Hematopoietic multipotent progenitor cell treated with erythropoietin and hydrocortisone succinate and interleukin-3 and kit ligand, for 8 days (in vitro differentiated cells): ENCODE measurements around the gene ACOT2.
"Not testable (repeated sequence)": the region's sequence is repeated elsewhere in the genome, so short reads cannot be mapped to it uniquely, and the experiment has no call there.

Source experiments
- DNase-seq: peaks from one replicate; pipeline ENCODE4 v3.0.0-alpha.2; 2015

The ACOT2 gene

DNA sequence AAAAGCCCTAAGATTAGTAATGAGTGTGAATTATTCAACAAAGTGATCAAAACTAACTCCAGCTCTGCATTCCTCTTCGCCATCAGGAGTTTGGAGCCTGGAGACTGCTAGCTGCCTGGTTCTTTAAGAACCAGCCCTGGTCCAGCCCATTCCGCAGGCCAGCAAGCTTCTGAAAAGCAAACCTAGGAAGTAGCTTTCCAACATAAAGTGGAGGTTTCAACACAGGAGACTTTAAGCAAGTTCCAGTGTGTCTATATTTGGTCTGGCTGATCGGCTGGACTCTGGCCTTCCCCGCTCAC lies 178 bp upstream of the ACOT2 start:
- not testable (repeated sequence) for DNase-seq

DNA sequence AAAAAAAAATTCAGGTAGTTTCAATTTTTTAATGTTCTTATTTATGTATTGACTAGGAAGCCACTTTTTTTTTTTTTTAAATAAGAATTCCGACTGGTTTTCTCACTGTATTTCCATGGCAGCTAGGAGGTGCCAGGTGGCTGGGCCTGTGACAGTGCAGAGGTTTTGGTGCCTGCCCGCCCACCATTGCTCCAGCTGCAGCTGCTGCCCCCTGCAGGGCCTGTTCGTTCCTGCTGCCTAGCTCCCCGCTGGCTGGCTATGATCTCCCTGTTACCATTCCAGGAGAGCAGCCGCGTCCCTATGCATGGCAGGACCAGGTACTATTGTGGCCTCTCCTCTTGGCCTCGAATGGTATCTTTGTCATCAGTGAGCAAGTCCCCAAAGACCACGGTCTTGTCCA lies 1.9 kb downstream of the ACOT2 start:
- DNase-seq: peak; percentile 54

DNA sequence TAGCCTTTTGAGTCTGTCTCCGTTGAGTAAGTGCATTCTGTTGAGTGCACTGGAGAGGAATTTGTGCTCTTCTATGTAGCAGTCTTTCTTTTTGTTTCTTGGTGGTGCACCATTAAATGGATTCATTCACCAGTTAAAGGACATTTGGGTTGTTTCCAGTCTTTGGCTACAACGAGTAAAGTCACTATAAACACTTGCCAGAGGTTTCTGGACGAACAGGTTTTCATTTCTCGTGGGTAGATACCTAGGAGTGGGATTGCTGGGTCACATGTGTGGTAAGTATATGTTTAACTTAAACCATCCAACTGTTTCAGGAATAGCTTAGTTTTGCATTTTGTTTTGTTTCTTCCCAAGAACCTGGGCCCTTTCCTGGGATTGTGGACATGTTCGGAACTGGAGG lies 4.0 kb downstream of the ACOT2 start:
- DNase-seq: not testable (repeated sequence)

DNA sequence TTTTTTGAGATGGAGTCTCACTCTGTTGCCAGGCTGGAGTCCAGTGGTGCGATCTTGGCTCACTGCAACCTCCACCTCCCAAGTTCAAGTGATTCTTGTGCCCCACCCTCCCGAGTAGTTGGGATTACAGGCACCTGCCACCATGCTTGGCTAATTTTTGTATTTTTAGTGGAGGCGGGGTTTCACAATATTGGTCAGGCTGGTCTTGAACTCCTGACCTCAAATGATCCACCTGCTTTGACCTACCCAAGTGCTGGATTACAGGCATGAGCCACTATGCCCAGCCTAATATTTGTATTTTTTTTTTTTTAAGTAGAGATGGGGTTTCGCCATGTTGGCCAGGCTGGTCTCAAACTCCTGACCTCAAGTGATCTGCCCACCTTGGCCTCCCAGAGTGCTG lies 4.7 kb downstream of the ACOT2 start:
- not testable (repeated sequence) for DNase-seq

DNA sequence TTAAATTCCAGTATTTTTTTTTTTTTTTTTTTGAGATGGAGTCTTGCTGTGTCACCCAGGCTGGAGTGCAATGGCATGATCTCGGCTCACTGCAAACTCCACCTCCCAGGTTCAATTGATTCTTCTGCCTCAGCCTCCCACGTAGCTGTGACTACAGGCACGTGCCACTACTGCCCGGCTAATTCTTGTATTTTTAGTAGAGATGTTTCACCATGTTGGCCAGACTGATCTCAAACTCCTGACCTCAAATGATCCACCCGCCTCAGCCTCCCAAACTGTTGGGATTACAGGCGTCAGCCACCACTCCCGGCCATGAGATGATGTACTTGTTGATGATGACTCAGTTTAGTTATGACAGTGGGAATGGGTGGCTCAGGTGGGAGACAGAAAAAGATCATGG lies 5.2 kb downstream of the ACOT2 start:
- not testable (repeated sequence) for DNase-seq

DNA sequence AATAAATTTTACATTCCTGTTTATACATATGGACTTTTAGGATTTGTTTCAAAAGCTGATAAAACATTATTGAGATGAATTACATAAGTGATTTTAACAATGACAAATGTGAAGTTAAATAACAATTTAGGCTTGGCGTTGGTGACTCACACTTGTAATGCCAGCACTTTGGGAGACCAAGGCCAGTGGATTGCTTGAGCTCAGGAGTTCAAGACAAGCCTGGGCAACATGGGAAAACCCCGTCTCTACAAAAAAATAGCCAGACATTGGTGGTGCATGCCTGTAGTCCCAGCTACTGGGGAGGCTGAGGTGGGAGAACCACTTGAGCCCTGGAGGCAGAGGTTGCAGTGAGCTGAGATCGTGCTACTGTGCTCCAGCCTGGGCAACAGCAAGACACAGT lies 7.4 kb downstream of the ACOT2 start:
- no peak for DNase-seq

DNA sequence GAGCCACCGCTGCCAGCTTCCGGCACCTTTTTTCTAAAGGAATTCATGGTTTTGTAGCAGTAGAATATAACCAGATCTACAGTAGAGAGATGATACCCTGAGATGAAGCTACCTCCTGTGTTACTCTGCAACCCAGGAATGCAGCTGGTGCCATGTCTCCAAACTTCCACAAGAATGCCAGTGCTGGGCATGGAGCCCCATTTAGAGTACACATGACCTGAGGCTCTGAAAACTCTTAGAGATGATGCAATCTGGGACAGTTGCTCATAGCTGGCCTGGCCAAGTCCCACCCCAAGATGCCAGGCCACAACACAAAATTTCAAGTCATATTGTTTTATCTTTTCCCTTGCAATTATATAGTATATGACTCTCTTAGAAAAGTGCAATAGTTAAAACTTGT lies 8.2 kb downstream of the ACOT2 start:
- not testable (repeated sequence) for DNase-seq

DNA sequence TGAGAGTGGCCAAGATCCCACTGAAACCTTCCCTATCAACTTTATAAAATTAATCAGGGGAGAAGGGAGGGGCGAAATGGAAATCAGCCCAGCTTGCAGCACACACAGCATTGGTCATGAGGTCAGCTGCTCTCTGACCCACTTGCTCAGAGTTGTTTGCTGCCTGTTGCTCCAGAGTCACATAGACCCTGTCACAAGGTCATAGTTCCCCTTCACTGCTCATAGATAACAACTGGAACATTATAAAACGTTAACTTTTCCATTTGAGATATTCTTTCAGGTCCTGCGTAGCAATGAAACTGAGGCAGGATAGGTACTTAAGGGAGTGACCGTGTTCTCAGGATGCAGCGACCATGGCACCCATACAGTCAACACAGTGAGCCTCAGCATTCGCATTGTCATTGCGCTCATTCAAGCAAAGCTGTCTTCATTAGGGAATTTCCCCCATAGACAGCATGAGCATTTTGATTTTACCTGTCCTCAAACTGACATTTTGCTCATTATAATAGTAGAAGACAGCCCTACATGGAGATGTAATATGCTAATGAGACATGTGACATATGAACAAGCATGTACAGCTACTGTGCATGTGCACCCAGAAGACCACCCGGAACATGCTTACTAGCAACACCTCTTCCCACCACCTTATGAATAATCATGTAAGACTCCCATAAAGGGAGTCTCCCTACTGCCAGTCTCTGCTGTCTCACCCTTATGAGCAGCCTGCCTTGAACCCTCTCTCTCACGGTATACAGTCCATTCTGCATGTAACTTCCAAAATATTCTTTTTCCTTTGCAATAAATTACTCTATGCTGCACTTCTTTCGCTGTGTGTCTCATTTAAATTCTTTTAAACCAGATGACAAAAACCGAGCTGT lies 13.3 kb downstream of the ACOT2 start:
- DNase-seq: not testable (repeated sequence)

DNA sequence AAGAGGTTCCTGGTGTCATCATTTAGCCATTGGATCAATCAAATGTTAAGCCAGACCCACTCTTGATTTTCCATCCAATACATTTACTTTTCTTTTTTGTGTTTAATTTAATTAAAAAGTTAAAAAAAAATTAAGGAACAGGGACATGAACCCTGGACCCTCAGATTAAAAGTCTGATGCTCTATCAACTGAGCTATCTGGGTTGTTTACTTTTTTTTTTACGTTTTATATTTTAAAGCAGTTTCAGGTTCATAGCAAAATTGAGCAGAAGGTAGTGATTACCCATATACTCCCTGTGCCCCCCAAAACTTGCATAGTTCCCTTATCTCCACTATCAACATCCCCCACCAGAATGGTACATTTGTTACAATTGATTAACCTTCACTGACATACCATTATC lies 19.7 kb downstream of the ACOT2 start:
- no peak for DNase-seq

DNA sequence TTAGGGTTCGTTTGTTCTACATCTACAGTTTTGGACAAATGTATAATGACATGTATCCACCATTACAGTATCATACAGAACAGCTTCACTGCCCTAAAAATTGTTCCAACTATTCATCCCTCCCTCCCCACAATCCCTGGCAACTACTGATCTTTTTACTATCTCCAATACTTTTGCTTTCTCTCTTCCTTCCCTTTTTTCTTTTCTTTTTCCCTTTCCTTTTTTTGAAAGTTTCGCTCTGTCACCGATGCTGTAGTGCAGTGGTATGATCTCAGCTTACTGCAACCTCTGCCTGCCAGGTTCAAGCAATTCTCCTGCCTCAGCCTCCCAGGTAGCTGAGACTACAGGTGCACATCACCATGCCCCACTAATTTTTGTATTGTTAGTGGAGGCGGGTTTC lies 20.1 kb downstream of the ACOT2 start:
- no peak for DNase-seq

DNA sequence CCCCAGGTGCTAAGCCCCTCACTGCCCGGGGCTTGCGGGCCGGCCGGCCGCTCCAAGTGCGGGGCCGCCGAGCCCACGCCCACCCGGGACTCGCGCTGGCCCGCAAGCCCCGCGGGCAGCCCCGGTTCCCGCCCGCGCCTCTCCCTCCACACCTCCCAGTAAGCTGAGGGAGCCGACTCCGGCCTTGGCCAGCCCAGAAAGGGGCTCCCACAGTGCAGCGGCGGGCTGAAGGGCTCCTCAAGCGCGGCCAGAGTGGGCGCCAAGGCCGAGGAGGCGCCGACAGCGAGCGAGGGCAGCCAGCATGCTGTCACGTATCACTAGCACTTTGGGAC lies 21.6 kb downstream of the ACOT2 start:
- DNase-seq: not testable (repeated sequence)

DNA sequence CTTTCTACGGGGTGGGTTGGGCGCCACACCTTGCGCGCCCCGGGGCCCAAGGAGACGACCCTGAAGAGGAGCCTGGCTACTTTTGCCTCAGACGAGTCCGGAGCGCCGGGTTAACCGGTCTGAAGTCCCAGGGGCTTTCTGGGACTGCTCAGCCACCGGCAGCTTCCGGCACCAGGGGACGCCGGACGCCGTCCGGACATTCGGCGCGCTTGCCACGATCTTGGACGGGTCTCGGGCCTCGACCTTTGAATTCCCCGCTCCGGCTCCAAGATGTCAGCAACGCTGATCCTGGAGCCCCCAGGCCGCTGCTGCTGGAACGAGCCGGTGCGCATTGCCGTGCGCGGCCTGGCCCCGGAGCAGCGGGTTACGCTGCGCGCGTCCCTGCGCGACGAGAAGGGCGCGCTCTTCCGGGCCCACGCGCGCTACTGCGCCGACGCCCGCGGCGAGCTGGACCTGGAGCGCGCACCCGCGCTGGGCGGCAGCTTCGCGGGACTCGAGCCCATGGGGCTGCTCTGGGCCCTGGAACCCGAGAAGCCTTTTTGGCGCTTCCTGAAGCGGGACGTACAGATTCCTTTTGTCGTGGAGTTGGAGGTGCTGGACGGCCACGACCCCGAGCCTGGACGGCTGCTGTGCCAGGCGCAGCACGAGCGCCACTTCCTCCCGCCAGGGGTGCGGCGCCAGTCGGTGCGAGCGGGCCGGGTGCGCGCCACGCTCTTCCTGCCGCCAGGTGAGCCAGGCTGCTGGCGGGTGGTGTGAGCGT lies 22.9 kb downstream of the ACOT2 start, which contains the start of gene ACOT4:
Gene ACOT4 (plus strand): TSS at position 184 of the 760 bp plus-strand sequence. CDS start 87 bp downstream, at position 271.
- peak; percentile 54 for DNase-seq

DNA sequence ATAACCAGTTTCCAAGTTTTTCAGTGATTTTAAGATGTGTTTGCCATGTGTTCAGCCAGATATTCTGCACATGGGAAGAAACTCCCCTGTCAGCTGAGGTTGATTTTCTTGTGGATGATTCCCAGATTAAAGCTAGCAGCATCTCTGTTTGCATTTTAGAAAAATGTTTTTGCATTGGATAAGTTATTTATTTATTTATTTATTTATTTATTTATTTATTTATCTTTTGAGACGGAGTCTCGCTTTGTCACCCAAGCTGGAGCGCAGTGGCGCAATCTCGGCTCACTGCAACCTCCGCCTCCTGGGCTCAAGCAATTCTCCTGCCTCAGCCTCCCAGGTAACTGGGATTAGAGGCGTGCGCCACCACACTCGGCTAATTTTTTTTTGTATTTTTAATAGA lies 25.5 kb downstream of the ACOT2 start:
- no peak for DNase-seq

DNA sequence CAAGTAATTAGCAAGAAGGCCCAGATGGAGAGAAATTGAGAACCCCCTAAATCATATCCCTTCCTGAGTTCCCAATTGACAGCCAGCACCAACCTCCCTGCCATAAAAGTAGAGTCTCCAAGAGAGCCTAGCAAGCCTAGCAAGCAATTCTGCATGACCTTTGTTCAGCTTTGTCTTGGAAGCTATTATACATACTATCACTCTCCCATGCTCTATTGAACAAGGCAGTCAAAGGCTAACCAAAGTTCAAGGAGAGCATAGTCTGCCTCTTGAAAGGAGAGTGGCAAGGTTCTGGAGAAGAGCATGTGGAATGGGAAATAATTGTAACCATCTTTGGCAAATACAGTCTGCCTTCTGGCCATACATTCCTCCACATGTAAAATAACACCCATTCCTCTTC lies 30.5 kb downstream of the ACOT2 start:
- no peak for DNase-seq

DNA sequence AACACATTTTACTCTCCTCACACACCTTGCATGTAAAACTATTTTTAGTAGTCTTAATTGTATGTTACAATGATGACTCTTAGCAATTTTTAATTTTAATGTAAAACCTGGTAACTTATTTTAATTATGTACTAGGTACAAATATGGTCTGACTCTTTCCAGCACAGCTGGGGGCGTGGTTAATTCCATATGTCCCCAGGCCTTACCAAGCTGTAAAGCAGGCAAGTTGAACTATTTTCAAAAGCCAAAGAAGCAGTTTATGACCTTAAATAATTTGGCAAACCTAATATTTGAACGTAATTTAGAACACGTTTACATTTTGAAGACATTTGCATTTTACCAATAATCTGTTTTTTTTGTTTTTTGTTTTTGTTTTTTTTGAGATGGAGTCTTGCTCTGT lies 34.0 kb downstream of the ACOT2 start:
- DNase-seq: no peak

DNA sequence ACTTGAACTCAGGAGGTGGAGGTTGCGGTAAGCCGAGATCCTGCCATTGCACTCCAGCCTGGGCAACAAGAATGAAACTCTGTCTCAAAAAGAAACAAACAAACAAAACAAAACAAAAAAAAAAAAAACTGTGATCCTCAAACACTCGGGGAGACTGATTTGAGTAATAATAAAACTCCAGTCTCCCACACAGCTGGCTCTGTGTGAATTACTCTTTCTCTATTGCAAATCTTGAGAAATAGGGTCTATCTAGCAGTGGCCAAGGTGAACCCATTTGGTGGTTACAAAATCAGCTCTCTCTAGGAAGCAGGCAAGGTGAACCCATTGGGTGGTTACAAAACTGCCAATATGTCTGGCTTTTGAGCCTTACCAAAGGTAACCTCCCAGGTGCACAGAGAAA lies 37.3 kb downstream of the ACOT2 start:
- DNase-seq: no peak

DNA sequence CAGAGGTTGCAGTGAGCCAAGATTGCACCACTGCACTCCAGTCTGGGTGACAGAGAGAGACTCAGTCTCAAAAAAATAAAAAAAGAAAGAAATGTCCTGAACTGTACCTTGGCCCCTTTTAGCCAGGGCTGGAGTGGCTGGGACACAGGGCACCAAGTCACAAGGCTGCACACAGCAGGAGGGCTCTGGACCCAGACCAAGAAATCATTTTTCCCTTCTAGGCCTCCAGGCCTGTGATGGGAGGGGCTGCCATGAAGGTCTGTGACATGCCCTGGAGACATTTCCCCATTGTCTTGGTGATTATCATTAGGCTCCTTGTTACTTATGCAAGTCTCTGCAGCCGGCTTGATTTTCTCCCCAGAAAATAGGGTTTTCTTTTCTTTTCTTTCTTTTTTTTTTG lies 38.2 kb downstream of the ACOT2 start:
- DNase-seq: no peak

DNA sequence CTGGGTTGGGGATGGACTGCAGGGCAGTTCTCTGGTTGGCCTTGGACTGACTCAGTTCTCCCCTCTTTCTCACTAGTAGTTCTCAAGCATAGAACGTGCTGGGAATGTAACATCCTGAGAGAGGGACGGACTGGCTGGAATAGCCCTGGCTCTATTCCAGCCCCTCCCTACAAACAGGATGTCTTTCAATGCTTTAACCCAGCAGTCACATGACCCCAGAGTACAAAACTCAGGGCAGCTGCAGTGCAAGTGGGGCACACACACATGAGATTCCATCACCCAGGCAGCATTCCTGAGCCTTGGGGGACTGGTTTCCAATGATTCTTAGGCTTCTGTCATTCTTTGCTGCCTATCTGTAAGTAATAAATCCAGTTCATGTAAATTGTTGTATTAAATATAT lies 41.7 kb downstream of the ACOT2 start:
- no peak for DNase-seq

DNA sequence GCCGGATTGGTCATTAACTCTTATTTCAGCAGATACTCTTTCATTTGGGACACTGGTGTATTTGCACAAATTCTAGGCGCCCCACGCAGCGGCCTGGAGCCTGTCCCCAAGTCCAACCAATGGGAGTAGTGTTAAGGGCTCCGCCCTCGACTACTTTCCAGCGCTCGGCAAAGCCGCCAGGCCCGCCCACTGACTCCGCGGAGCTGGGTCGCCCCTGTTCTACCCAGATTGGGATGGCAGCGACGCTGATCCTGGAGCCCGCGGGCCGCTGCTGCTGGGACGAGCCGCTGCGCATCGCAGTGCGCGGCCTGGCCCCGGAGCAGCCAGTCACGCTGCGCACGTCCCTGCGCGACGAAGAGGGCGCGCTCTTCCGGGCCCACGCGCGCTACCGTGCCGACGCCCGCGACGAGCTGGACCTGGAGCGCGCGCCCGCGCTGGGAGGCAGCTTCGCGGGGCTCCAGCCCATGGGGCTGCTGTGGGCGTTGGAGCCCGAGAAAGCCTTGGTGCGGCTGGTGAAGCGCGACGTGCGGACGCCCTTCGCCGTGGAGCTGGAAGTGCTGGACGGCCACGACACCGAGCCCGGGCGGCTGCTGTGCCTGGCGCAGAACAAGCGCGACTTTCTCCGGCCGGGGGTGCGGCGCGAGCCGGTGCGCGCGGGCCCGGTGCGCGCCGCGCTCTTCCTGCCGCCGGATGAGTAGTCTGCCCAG lies 43.5 kb downstream of the ACOT2 start, which contains the start of gene ACOT6:
Gene ACOT6 (plus strand): TSS at position 179 of the 707 bp plus-strand sequence. CDS start 55 bp downstream, at position 234.
- DNase-seq: peak; percentile 86

DNA sequence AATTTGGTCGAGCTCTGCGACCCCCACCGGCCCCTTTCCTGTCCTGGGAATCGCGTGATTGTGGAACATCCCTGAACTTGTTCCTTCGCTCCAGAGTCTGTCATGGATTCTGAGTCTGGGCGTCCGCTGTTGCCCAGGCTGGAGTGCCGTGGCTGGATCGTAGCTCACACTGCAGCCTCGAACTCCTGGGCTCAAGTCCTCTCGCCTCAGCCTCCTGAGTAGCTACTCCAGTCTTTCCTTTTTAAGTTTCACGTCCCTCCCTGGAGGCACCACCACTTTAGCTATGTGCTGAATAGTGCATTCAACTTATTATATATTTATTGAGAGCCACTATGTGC lies 44.0 kb downstream of the ACOT2 start:
- peak; percentile 17 for DNase-seq

DNA sequence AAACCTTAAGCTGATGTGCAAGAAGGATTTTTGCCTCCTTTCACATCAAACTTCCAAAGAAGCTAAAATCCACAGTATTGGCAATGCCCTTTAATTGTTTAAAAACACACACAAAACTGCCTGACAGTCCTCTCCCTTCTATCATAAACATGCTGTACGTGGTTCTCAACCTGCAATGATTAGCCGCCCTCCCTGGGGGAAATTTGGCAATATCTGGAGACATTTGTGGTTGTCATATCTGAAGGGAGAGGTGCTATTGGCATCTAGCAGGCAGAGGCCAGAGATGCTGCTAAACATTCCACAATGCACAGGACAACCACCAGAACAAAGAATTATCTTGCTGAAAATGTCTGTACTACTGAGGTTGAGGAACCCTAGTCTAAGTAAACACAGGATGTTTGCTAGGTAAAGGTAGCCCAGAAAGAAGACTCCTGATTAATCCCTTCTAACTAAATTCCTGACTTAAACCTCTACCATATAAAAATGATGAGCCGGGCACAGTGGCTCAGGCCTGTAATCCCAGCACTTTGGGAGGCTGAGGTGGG lies 44.5 kb downstream of the ACOT2 start:
- peak; percentile 47 for DNase-seq

DNA sequence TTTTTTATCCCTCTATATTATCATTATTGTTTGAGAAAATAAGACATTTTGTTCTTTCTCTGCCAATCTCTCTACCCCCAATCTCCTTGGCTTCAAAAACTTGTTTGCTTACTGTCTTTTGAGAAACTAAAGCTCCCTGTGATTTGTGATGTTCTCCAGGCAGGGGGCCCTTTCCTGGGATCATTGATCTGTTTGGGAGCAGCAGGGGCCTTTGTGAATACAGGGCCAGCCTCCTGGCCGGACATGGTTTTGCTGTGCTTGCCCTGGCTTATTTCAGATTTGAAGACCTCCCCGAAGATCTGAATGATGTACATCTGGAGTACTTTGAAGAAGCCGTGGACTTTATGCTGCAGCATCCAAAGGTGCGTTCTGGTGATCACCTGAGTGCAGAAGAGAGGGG lies 47.8 kb downstream of the ACOT2 start:
- no peak for DNase-seq

DNA sequence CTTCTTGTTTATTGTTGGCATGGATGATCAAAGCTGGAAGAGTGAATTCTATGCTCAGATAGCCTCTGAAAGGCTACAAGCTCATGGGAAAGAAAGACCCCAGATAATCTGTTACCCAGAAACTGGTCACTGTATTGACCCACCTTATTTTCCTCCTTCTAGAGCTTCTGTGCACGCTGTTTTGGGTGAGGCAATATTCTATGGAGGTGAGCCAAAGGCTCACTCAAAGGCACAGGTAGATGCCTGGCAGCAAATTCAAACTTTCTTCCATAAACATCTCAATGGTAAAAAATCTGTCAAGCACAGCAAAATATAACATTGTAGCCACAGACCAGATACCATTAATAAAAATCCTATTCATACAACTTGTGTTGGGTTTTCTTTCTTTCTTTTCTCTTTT lies 50.5 kb downstream of the ACOT2 start:
- no peak for DNase-seq

DNA sequence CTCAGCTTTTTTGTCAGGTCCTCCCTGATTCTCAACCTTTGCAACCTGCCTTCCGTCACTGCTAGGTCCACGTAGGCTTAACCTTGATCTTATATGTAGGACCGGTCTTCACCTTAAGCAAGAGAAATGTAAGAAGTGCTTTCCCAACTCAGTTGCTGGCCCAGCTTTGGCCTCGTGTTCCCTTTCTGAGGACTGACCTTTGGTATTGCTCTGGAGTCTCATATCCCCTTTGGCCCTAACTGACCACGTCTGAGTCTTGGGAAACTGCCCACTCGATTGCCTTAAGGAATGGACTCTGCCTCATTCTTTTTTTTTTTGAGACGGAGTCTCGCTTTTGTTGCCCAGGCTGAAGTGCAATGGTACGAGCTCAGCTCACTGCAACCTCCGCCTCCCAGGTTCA lies 51.3 kb downstream of the ACOT2 start:
- no peak for DNase-seq
